Activated CD8-positive, alpha-beta memory T cell treated with anti-CD3 and anti-CD28 coated beads for 1 hour (primary cell): ENCODE data around the gene ABTB2.
A peak's percentile ranks its signal among the peaks of the same experiment; 100 is the strongest.

Experiments
- DNase-seq, 2 donors: peaks; one replicate each; pipeline ENCODE4 v3.0.0-alpha.2; 2020; ENCODE audit warnings: low read depth in 1 of 2; ENCODE audit errors: extremely low read depth in 1 of 2

ABTB2 gene

GRCh38 chr11:34243600-34244464 lies 114.0 kb downstream of the ABTB2 start:
- no peak for DNase-seq

GRCh38 chr11:34242037-34242625 lies 115.7 kb downstream of the ABTB2 start:
- DNase-seq, result no peak

DNA sequence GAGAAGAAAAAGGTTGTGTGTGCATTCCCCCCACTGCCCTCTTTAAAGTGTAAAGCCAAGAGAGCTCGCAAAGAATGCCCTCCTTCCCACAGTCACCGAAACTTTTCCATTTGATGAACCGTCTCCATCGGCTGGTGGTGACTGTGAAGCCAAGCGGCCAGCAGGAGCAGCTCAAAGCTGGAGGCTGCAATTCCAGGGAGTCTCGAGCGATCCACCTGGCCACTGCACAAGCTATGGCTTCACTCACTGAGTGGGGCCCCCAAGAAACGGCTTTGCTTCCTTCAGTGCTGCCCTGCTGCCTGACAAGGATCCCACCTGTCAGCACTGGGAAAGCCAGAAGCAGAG lies 117.7 kb downstream of the ABTB2 start:
- DNase-seq, result no peak

GRCh38 chr11:34239465-34240149 lies 118.2 kb downstream of the ABTB2 start:
- DNase-seq, result no peak

DNA sequence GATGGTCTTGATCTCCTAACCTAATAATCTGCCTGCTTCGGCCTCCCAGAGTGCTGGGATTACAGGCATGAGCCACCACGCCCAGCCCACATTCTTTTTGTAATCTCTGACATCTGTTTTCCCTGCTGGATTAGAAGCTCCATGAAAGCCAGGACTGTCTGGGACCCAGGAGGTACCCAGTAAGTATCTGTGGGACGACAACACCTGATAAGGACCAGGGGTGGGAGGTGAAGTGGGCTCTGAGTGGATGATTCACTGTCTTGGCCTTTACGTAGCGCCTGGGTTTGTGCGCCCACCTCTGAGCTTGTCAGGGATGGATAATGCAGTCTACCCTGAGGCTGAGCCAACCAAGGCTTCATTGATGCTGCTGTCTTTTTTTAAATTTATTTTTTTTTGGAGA lies 118.8 kb downstream of the ABTB2 start:
- DNase-seq, result no peak

DNA sequence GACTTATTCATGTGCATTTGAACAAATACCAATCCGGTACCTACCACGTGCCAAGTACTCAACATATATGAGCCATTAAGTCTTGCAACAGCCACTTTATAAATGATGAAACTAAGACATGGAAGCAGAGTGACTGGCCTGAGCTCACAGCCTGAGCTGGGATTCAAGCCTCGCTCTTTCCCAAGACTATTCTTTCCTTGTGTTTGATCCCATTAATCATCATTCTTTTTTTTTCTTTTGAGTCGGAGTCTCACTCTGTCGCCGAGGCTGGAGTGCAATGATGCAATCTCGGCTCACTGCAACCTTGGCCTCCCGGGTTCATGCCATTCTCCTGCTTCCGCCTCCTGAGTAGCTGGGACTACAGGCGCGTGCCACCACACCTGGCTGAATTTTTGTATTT lies 119.3 kb downstream of the ABTB2 start:
- DNase-seq, result no peak

GRCh38 chr11:34236572-34236971 lies 121.2 kb downstream of the ABTB2 start:
- DNase-seq, result no peak

- no peak for DNase-seq
Measured at GRCh38 chr11:34235591-34236071, 122.2 kb downstream of the ABTB2 start.

GRCh38 chr11:34235189-34235588 lies 122.6 kb downstream of the ABTB2 start:
- DNase-seq, result no peak

DNA sequence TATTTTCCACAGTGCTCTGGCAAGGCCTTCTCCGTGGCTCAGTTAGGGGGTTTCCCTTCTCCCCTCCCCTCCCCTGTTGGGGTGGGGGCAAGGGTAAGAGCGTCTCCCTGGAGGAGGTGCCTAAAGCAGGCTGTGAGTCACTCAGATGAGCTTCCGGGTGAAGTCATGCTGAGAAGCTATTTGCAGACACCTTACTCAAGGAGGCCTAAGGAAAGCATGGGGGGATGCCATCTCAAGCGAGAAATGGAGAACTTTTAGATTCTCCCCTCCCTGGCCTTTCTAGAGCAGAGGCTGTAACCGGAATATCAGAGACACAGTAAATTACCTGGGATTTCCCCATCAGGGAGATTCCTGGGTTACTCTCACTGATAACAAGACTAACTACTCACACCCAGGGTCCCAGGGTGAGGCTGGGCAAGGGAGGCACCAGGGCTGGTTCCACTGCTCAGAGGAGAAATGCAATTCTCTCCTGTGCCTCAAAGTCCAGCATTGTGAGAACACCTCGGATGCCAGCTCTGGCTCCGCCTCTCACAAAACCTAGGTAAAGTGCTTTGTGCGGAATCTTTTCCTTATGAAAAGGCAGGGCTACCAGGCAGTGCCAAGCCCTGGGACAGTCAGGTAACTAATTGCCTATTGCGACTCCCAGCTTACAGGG lies 123.6 kb downstream of the ABTB2 start:
- peak; percentile 39 to 44 for DNase-seq

DNA sequence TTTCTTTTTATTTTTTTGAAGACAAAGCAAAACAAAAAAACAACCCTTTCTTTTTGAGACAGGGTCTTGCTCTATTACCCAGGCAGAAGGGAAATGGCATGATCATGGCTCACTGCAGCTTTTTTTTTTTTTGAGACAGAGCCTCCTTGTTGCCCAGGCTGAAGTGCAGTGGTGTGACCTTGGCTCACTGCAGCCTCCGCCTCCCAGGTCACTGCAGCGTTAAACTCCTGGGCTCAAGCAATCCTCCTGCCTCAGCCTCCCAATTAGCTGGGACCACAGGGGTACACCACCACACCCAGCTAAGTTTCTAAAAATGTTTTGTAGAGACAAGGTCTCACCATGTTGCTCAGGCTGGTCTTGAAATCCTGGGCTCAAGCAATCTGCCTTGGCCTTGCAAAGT lies 124.6 kb downstream of the ABTB2 start:
- no peak for DNase-seq

DNA sequence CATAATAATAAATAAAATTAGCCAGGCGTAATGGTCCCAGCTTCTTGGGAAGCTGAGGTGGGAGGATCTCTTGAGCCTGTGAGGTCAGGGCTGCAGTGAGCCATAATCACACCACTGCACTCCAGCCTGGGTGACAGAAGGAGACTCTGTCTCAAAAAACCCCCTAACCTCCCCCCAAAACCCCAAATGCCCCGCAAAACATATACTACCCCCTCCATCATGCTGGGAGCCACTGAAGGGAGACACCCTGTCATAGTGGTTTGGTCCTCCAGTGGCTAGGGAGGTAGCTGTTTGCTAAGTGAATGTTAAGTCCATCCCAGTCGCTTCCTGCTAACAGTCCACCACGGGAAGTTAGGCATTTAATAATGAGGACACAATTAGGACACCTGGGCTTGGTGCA lies 125.0 kb downstream of the ABTB2 start:
- DNase-seq, result no peak

- no peak for DNase-seq
Measured at GRCh38 chr11:34226210-34226609, 131.6 kb downstream of the ABTB2 start.

DNA sequence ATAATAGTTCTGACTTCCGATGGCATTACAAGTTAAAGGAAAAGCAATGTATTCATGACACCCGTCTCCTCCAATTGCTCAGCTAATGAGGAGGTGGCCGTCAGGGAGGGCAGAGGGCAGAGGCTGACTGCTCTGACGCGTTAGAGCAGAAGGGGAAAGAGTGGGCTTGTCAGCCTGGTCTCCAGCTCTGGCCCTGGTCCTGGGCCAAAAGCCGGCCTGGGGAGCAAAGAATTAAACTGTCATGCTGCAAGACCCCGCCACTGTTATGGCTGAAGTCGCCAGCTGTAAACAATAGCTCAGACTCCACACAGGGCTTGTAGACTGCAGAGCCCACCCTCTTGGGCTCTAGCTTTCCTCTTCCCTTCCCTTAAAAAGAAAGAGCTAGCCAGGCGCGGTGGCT lies 132.7 kb downstream of the ABTB2 start:
- DNase-seq, result no peak

DNA sequence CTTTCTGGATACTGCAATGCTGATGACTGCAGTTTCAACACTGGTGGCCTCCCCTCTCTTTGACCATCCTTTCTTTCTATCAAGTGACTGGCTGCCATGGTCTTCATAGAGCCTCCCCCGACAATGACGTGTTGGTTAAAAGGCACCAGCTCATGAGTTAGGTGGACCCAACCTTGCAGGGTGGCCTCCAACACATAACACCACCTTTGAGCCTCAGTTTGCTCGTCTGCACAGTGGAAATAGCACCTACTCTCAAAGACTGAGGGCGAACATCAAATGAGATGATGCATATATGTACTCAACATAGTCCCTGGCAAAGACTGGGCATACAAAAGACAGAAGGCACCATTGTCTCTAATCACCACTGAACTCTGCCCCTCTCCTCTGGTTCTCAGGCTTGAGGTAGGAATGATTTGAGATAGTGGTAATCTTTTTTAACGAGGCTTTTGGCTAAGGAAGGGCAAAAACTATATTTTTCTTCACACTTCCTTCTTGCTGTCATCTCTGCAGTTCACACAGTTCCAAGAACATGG lies 133.3 kb downstream of the ABTB2 start:
- no peak for DNase-seq

- DNase-seq, result no peak
Measured at GRCh38 chr11:34223907-34224306, 133.9 kb downstream of the ABTB2 start.

DNA sequence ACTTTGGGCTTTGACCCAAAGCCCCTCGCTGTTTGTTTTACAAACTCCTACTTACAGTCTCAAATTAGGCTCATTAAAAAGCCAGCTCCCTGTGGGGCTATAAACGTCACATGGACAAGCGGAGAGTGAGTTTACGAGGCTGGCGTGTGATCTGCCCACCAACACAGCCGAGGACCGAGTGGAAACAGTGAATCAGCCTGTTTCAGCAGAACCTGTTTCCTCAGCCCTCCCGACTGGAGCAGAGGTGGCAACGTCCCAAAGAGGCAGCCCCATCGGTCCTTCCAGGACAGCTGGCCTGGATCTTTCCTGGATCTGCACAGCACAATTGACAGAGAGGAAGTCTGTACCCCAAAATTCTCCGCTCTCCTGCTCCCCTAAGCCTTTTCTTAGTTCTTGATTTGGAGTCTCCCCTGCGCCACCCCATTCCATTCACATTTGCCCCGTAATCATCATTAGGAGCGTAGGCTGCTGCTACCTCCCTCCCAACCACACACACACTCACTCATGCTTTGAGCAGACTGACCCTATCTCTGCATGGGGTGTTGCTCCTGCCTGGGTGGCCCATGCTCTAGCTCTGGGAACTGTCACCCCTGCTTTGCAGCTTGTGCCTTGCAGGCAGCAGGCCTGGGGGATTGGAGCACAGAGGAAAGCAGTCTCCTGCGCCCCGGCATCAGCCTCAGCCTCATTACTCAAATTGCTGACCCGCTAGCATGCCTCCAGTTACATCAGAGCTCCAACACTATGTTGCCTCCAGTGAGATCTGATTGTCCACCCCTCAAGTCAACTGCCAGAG lies 134.6 kb downstream of the ABTB2 start:
- no peak for DNase-seq

DNA sequence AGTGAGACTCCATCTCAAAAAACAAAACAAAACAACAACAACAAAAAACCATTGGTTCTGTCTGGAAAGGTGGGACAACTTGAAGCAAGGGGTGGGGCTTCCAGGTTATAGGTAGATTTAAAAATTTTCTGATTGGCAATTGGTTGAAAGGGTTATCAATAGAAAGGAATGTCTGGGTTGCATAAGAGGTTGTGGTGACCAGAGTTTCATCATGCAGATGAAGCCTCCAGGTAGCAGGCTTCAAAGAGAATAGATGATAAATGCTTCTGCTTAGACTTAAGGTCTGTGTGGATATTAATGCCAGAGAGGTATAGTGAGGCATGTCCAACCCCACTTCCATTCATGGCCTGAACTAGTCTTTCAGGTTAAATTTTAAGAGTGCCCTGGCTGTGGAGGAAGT lies 135.8 kb downstream of the ABTB2 start:
- no peak for DNase-seq

GRCh38 chr11:34219941-34220370 lies 137.9 kb downstream of the ABTB2 start:
- DNase-seq, result no peak

GRCh38 chr11:34219279-34219678 lies 138.5 kb downstream of the ABTB2 start:
- no peak for DNase-seq
